Tibial nerve (tissue), 4 donors: ENCODE results near the gene TXNL4A.

Experiments
- CTCF ChIP-seq, 5 experiments: fragments of 200-600 bp in 3 of 5; fragments of 450-650 bp in 2 of 5; sonication (generic) in 3 of 5; IDR thresholded peaks; one replicate each; pipeline ENCODE4 v1.5.1; 2016 to 2019; ENCODE audit warnings: antibody characterized with exemption in 5 of 5, mild to moderate bottlenecking in 3 of 5, moderate library complexity in 2 of 5
- EP300 ChIP-seq, 2 donors: sonication (generic); formaldehyde crosslinking; IDR thresholded peaks; one replicate each; pipeline ENCODE4 v1.6.1; 2017; ENCODE audit warnings: antibody characterized with exemption in 2 of 2, mild to moderate bottlenecking in 1 of 2
- POLR2A ChIP-seq, 2 donors: fragments of 450-650 bp; IDR thresholded peaks; one replicate each; pipeline ENCODE4 v1.6.1; 2017; ENCODE audit warnings: antibody characterized with exemption in 2 of 2, mild to moderate bottlenecking in 2 of 2, moderate library complexity in 2 of 2

DNA sequence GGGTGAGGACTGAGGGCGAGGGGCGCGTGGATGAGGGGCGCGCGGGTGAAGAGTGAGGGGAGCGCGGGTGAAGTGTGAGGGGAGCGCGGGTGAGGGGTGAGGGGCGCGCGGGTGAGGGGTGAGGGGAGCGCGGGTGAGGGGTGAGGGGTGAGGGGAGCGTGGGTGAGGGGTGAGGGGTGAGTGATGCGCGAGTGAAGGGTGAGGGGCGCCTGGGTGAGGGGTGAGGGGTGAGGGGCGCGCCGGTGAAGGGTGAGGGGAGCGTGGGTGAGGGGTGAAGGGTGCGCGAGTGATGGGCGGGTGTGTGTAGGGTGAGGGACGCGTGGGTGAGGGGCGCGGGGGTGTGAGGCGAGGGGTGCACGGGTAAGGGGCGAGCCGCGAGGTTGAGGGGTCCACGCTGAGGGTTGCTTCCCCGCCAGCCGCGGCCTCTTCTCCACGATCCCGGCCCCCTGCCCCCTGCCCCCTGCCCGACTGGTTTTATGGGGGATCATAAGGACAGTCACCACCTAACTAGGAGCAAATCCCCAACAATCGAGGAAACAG, 35.8 kb downstream of the TXNL4A start:
- TF ChIP-seq CTCF (IDR thresholded peaks at IDR 0.05) (no peak), POLR2A (IDR thresholded peaks at IDR 0.05) (no peak), EP300 (IDR thresholded peaks at IDR 0.05) (no peak)
